ENCODE data around the gene SRI. TPM values are rescaled to one million over a fixed set of nuclear protein-coding genes. Genes with fewer than 3 reads are reported as not detected.

Gene SRI
- total RNA-seq, 4 donors from 2014 or later, result 12.3 to 33.1 (median 17.3) TPM

DNA sequence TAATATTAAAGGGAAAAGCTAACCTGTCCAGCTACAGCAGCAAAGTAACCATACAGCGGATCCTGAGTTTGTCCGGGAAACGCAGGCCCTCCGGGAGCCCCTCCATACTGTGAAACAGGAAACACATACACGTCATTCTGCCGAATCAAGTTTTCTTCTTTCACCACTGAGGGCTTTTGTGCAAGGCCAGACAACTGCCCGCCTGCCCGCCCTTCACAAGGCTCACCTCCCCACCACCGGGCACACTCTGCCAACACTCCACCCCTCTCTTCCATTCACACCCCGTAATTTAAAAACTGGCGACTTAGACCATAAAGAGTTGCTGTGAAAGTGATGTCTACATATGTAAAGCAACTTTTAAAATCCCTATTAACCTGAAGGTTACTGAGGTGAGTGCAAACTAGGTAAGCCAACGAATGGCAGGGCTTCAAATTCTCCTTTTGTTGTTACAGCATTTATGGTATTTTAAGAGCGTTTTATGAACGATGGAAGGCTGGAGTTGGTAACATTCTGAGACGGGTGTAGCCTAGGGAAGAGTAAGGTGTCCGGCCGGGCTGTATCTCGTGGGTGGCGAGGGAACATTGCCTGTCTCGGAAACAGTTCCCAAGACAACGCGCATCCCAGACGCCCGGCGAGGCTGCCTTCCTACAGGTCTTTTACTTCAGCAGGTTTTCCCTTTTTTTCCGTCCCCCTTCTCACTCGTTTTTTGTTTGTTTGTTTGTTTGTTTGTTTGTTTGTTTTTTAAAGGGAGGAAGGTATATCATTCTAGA is 817 bp downstream of the SRI start:
- ATAC-seq (no peak), DNase-seq (peak; percentile 5 to 15)
- intact Hi-C loops (cut with DNase I; ENCODE audit: low total_unique reads) (no loop called here), in situ Hi-C loops (cut with MboI; ENCODE audit: low sequenced_read_pairs in 4 of 4) (loop anchor here in 1 of 4 donors (25.0 kb wide), 1 partner anchor 332 kb away; the partner anchor contains the start of genes DBF4 and SLC25A40)
- TF ChIP-seq, protein P1, sequence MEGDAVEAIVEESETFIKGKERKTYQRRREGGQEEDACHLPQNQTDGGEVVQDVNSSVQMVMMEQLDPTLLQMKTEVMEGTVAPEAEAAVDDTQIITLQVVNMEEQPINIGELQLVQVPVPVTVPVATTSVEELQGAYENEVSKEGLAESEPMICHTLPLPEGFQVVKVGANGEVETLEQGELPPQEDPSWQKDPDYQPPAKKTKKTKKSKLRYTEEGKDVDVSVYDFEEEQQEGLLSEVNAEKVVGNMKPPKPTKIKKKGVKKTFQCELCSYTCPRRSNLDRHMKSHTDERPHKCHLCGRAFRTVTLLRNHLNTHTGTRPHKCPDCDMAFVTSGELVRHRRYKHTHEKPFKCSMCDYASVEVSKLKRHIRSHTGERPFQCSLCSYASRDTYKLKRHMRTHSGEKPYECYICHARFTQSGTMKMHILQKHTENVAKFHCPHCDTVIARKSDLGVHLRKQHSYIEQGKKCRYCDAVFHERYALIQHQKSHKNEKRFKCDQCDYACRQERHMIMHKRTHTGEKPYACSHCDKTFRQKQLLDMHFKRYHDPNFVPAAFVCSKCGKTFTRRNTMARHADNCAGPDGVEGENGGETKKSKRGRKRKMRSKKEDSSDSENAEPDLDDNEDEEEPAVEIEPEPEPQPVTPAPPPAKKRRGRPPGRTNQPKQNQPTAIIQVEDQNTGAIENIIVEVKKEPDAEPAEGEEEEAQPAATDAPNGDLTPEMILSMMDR (IDR thresholded peaks at IDR 0.05 in 4 of 5, conservative IDR thresholded peaks at IDR 0.05 in 1 of 5), result no peak
- no peak for TF ChIP-seq POLR2A (IDR thresholded peaks at IDR 0.05)
- Histone ChIP-seq H3K4me3 (peak overlapping the region; percentile 86 to 98 (median 91)), H3K27me3 (no peaks in the 10 kb centered on the region), H3K9me3 (no peaks in the 10 kb centered on the region), H3K4me1 (peaks cover 2 to 16% of the 10 kb centered on the region in 2 donors), H3K36me3 (peaks cover 0 to 4% of the 10 kb centered on the region in 2 donors), H3K27ac (peak overlapping the region; percentile 77 to 88 (median 78))

DNA sequence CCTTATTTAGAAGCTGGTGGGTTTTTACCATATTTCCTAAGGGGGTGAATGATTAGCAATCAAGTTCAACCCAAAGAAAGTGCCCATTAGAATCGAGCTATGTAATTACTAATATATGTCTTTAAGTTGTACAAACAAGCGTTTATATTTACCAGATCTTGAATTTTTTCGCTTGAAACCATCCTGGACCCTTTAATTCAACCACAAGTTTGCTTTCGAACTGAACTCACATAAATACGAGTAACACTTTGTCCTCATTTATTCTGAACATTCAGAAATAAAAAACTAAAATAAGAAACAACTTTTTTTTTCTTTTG is 1.5 kb downstream of the SRI start:
- Histone ChIP-seq H3K27ac (peak overlapping the region in 3 of 4 donors; percentile 77 to 79 (median 78)), H3K4me1 (peaks cover 2 to 16% of the 10 kb centered on the region in 2 donors), H3K4me3 (peak overlapping the region; percentile 86 to 98 (median 91)), H3K36me3 (peaks cover 0 to 6% of the 10 kb centered on the region in 2 donors), H3K27me3 (no peaks in the 10 kb centered on the region), H3K9me3 (no peaks in the 10 kb centered on the region)
- TF ChIP-seq, protein P1 (IDR thresholded peaks at IDR 0.05 in 4 of 5, conservative IDR thresholded peaks at IDR 0.05 in 1 of 5), result no peak
- no peak for TF ChIP-seq POLR2A (IDR thresholded peaks at IDR 0.05)
- intact Hi-C loops (cut with DNase I; ENCODE audit: low total_unique reads) (no loop called here), in situ Hi-C loops (cut with MboI; ENCODE audit: low sequenced_read_pairs in 4 of 4) (loop anchor here in 1 of 4 donors (25.0 kb wide), 1 partner anchor 331 kb away; the partner anchor contains the start of genes DBF4 and SLC25A40)
- ATAC-seq (no peak), DNase-seq (no peak)

GRCh38 chr7:88217675-88218428 is 2.0 kb downstream of the SRI start:
- no peaks in the 10 kb centered on the region for H3K27me3 ChIP-seq
- no peak overlapping the region for H3K27ac ChIP-seq
- H3K9me3 ChIP-seq, result no peaks in the 10 kb centered on the region
- peaks cover 0 to 6% of the 10 kb centered on the region in 2 donors for H3K36me3 ChIP-seq
- peaks cover 2 to 16% of the 10 kb centered on the region in 2 donors for H3K4me1 ChIP-seq
- intact Hi-C loops (cut with DNase I; ENCODE audit: low total_unique reads), result no loop called here
- H3K4me3 ChIP-seq, result peak overlapping the region in 1 of 4 donors; percentile 91
- in situ Hi-C loops (cut with MboI; ENCODE audit: low sequenced_read_pairs in 4 of 4), result loop anchor here in 1 of 4 donors (25.0 kb wide), 1 partner anchor 331 kb away; the partner anchor contains the start of genes DBF4 and SLC25A40
- DNase-seq (no peak), ATAC-seq (no peak)
- TF ChIP-seq, protein P1 (IDR thresholded peaks at IDR 0.05 in 4 of 5, conservative IDR thresholded peaks at IDR 0.05 in 1 of 5), result no peak
- no peak for TF ChIP-seq POLR2A (IDR thresholded peaks at IDR 0.05)

DNA sequence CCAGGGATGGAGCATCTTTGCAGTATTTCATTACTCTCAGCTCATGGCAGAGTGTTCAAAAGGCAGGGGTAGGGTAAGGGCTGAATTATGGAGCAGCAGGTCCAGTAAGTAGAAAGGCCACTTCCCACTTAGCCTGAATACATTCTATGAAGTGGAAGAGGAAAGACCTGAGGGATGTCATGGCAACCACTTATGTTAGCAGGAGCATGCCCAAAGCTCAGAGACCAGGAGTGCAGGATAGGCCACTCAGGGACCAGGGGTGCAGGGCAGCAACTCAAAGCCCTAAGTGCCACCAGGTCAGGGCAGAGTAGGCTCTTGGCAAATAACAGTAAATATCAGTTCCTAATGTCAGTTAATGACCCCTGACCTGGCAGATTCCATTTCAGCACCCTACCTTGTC is 3.6 kb downstream of the SRI start:
- H3K4me1 ChIP-seq, result peaks cover 2 to 16% of the 10 kb centered on the region in 2 donors
- in situ Hi-C loops (cut with MboI; ENCODE audit: low sequenced_read_pairs in 4 of 4), result loop anchor here in 1 of 4 donors (25.0 kb wide), 1 partner anchor 329 kb away; the partner anchor contains the start of genes DBF4 and SLC25A40
- TF ChIP-seq, protein P1 (IDR thresholded peaks at IDR 0.05 in 4 of 5, conservative IDR thresholded peaks at IDR 0.05 in 1 of 5), result no peak
- TF ChIP-seq POLR2A (IDR thresholded peaks at IDR 0.05), result no peak
- no peak overlapping the region for H3K4me3 ChIP-seq
- no peak for DNase-seq
- peaks cover 2 to 6% of the 10 kb centered on the region in 2 donors for H3K36me3 ChIP-seq
- ATAC-seq, result no peak
- intact Hi-C loops (cut with DNase I; ENCODE audit: low total_unique reads), result no loop called here
- no peaks in the 10 kb centered on the region for H3K27me3 ChIP-seq
- H3K9me3 ChIP-seq, result no peaks in the 10 kb centered on the region
- no peak overlapping the region for H3K27ac ChIP-seq

Measured in gastrocnemius medialis (tissue), 4 donors.